Astrocyte (in vitro differentiated cells and primary cell): Measurements from ENCODE around the gene C8B. TPM values are rescaled to one million over a fixed set of nuclear protein-coding genes. Genes with fewer than 3 reads are reported as not detected.

Experiments used
- DNase-seq: peaks from one replicate; pipeline ENCODE4 v3.0.0-alpha.2; 2010; ENCODE audit warnings: low read depth
- FAIRE-seq: peaks from 2 replicates; lab custom pipeline; 2011; peaks lifted over from hg19 to GRCh38; lab: Jason Lieb, UNC
- H2AFZ ChIP-seq: 2 replicates; pipeline ENCODE4 v1.6.0; 2012; ENCODE audit warnings: low read depth, low read length, inconsistent platforms
- H3K27ac ChIP-seq: 2 replicates; pipeline ENCODE4 v1.5.1; 2011; ENCODE audit warnings: low read depth, low read length, inconsistent platforms
- H3K27me3 ChIP-seq: 2 replicates; pipeline ENCODE4 v1.6.0; 2011; ENCODE audit warnings: low read length, inconsistent platforms; ENCODE audit not compliant: insufficient read depth
- H3K36me3 ChIP-seq: 2 replicates; pipeline ENCODE4 v1.5.1; 2011; ENCODE audit warnings: low read length, inconsistent platforms; ENCODE audit not compliant: insufficient read depth
- H3K4me1 ChIP-seq: 2 replicates; pipeline ENCODE4 v1.5.1; 2011; ENCODE audit warnings: low read length, inconsistent platforms; ENCODE audit not compliant: insufficient read depth
- H3K4me2 ChIP-seq: 2 replicates; pipeline ENCODE4 v1.6.0; 2012; ENCODE audit warnings: low read length, inconsistent platforms
- H3K4me3 ChIP-seq: 2 replicates; pipeline ENCODE4 v1.5.1; 2011; ENCODE audit warnings: low read depth, mild to moderate bottlenecking, low read length, inconsistent platforms; ENCODE audit not compliant: insufficient read depth
- H3K79me2 ChIP-seq: 2 replicates; pipeline ENCODE4 v1.6.0; 2012; ENCODE audit warnings: mild to moderate bottlenecking, low read length, inconsistent platforms; ENCODE audit not compliant: insufficient read depth
- H3K9ac ChIP-seq: 2 replicates; pipeline ENCODE4 v1.6.0; 2012; ENCODE audit warnings: mild to moderate bottlenecking, low read length, inconsistent platforms
- H3K9me3 ChIP-seq: 2 replicates; pipeline ENCODE4 v1.5.1; 2012; ENCODE audit warnings: low read depth, mild to moderate bottlenecking, low read length, inconsistent platforms; ENCODE audit not compliant: insufficient read depth
- H4K20me1 ChIP-seq: 2 replicates; pipeline ENCODE4 v1.6.0; 2012; ENCODE audit warnings: low read length, inconsistent platforms; ENCODE audit not compliant: insufficient read depth
- H3K27ac Mint-ChIP-seq: one replicate; pipeline ENCODE4 v1.8.0; 2021; ENCODE audit warnings: mild to moderate bottlenecking, mixed read lengths; ENCODE audit not compliant: unreplicated experiment
- H3K27me3 Mint-ChIP-seq: one replicate; pipeline ENCODE4 v1.8.0; 2021; ENCODE audit warnings: low read depth, mixed read lengths; ENCODE audit not compliant: unreplicated experiment
- H3K36me3 Mint-ChIP-seq: one replicate; pipeline ENCODE4 v1.8.0; 2021; ENCODE audit warnings: low read depth, mixed read lengths; ENCODE audit not compliant: unreplicated experiment
- H3K4me1 Mint-ChIP-seq: one replicate; pipeline ENCODE4 v1.8.0; 2021; ENCODE audit warnings: low read depth, mixed read lengths; ENCODE audit not compliant: unreplicated experiment
- H3K4me3 Mint-ChIP-seq: one replicate; pipeline ENCODE4 v1.8.0; 2021; ENCODE audit warnings: mild to moderate bottlenecking, moderate library complexity, mixed read lengths; ENCODE audit not compliant: unreplicated experiment
- H3K9me3 Mint-ChIP-seq: one replicate; pipeline ENCODE4 v1.8.0; 2021; ENCODE audit warnings: mild to moderate bottlenecking, mixed read lengths; ENCODE audit not compliant: unreplicated experiment
- EZH2 ChIP-seq: IDR thresholded peaks from 2 replicates; pipeline ENCODE4 v1.6.1; 2012; ENCODE audit warnings: mild to moderate bottlenecking, low read length, inconsistent platforms; ENCODE audit not compliant: insufficient read depth
- total RNA-seq: library from RNA; stranded (reverse); gene quantifications from 2 replicates; pipeline ENCODE4 v1.2.1, GENCODE V29; 2021
- TF ChIP-seq, protein P1 (sequence below): IDR thresholded peaks from 2 replicates; pipeline ENCODE4 v1.5.1; 2011; ENCODE audit warnings: low read depth, mild to moderate bottlenecking, inconsistent platforms, low read length, moderate library complexity; ENCODE audit not compliant: insufficient read depth

The C8B gene
- total RNA-seq, 1 donor from 2014 or later, result not detected

DNA sequence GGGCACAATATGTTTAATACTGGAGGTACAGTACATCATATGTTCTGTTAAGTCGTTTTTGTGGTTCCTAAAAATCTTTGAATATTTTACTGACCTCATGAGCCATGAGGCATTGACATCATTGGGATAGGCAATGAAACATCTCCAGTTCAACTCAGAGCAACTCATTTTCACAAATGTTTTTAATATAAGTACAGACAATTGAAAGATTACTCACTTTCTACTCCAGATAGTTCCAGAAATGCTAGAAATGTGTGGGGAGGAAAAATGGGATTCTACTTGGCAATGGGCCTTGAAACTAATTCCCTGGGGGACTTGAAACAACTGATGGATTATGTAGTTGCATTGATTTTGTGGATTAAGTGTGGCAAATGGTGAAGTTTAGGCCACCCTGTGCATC lies 7.2 kb upstream of the C8B start:
- H3K27ac ChIP-seq, result no peak overlapping the region
- H3K36me3 ChIP-seq, result no peaks in the 10 kb centered on the region
- H3K27me3 Mint-ChIP-seq, result peaks cover 20% of the 10 kb centered on the region
- no peaks in the 10 kb centered on the region for H3K36me3 Mint-ChIP-seq
- TF ChIP-seq, protein P1, sequence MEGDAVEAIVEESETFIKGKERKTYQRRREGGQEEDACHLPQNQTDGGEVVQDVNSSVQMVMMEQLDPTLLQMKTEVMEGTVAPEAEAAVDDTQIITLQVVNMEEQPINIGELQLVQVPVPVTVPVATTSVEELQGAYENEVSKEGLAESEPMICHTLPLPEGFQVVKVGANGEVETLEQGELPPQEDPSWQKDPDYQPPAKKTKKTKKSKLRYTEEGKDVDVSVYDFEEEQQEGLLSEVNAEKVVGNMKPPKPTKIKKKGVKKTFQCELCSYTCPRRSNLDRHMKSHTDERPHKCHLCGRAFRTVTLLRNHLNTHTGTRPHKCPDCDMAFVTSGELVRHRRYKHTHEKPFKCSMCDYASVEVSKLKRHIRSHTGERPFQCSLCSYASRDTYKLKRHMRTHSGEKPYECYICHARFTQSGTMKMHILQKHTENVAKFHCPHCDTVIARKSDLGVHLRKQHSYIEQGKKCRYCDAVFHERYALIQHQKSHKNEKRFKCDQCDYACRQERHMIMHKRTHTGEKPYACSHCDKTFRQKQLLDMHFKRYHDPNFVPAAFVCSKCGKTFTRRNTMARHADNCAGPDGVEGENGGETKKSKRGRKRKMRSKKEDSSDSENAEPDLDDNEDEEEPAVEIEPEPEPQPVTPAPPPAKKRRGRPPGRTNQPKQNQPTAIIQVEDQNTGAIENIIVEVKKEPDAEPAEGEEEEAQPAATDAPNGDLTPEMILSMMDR, result no peak
- H3K9me3 ChIP-seq, result peaks cover 2% of the 10 kb centered on the region
- no peaks in the 10 kb centered on the region for H3K27me3 ChIP-seq
- H3K9ac ChIP-seq, result no peak overlapping the region
- H3K9me3 Mint-ChIP-seq, result no peaks in the 10 kb centered on the region
- no peak overlapping the region for H3K27ac Mint-ChIP-seq
- H3K4me3 ChIP-seq, result no peak overlapping the region
- H2AFZ ChIP-seq, result no peak overlapping the region
- no peak overlapping the region for H3K4me2 ChIP-seq
- no peaks in the 10 kb centered on the region for H3K4me1 ChIP-seq
- no peaks in the 10 kb centered on the region for H3K4me1 Mint-ChIP-seq
- H3K79me2 ChIP-seq, result no peaks in the 10 kb centered on the region
- H3K4me3 Mint-ChIP-seq, result no peak overlapping the region
- DNase-seq, result no peak
- H4K20me1 ChIP-seq, result no peaks in the 10 kb centered on the region
- no peak for FAIRE-seq

DNA sequence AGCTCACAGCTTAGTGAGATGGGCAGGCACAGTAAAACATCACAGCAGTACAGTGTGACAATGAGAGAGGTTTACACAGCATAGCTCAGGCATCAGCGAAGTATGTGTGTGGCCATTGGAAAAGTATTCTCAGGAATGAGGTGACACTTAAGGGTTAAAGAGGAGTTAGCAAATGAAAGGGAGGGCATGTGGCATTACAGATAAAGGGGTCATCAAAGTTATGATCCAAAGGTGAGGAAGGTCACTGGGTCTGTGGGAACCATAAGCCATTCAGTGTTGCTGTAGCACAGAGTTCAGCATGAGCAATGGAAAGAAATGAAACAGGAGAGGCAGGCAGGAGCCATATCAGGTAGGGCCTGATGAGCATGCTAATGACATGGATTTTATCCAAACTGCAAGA lies 4.5 kb upstream of the C8B start:
- TF ChIP-seq, protein P1, result no peak
- TF ChIP-seq EZH2, result no peak
- Mint-ChIP-seq H3K27me3 (peaks cover 6% of the 10 kb centered on the region), H3K36me3 (no peaks in the 10 kb centered on the region), H3K4me3 (no peak overlapping the region), H3K4me1 (no peaks in the 10 kb centered on the region), H3K9me3 (no peaks in the 10 kb centered on the region), H3K27ac (no peak overlapping the region)
- no peaks in the 10 kb centered on the region for H3K79me2 ChIP-seq
- no peaks in the 10 kb centered on the region for H3K27me3 ChIP-seq
- no peak overlapping the region for H3K4me2 ChIP-seq
- no peaks in the 10 kb centered on the region for H3K4me1 ChIP-seq
- FAIRE-seq (no peak), DNase-seq (no peak)
- H3K27ac ChIP-seq, result no peak overlapping the region
- no peak overlapping the region for H3K9ac ChIP-seq
- no peak overlapping the region for H2AFZ ChIP-seq
- H3K9me3 ChIP-seq, result peaks cover 4% of the 10 kb centered on the region
- no peaks in the 10 kb centered on the region for H3K36me3 ChIP-seq
- no peaks in the 10 kb centered on the region for H4K20me1 ChIP-seq
- no peak overlapping the region for H3K4me3 ChIP-seq

DNA sequence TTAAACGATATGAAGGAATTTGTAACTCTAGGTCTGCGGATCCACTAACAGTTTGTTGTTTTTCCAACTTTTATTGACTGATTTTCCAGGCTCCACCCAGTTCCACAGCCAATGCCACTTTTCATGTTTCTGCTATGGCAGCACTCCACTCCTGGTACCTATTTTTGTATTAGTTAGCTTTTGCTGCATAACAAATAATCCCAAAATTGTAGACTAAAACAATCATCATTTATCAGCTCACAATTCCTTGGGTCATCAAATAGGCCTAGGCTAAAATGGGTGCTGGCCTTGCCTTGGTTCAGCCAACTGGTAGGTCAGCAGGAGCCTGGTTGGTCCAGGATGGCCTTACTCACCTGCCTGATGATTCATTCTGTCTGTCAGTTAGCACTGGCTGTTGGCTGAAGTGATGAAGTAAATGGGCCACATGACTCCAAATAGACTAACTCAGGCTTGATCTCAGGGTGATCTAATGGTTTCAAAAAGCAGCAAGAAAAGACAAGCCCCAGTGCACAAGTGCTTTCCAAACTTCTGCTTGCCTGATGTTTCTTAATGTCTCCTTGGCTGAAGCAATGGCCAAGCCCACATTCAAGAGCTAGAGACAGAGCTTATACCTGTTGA lies 3.2 kb upstream of the C8B start:
- Mint-ChIP-seq H3K36me3 (no peaks in the 10 kb centered on the region), H3K4me1 (no peaks in the 10 kb centered on the region), H3K27ac (no peak overlapping the region), H3K27me3 (peaks cover 8% of the 10 kb centered on the region), H3K4me3 (no peak overlapping the region), H3K9me3 (no peaks in the 10 kb centered on the region)
- TF ChIP-seq, protein P1, result no peak
- no peak for TF ChIP-seq EZH2
- FAIRE-seq (no peak), DNase-seq (no peak)
- Histone ChIP-seq H4K20me1 (no peaks in the 10 kb centered on the region), H3K9me3 (peaks cover 4% of the 10 kb centered on the region), H3K4me1 (no peaks in the 10 kb centered on the region), H3K79me2 (no peaks in the 10 kb centered on the region), H3K4me3 (no peak overlapping the region), H3K4me2 (no peak overlapping the region), H3K27me3 (no peaks in the 10 kb centered on the region), H3K9ac (no peak overlapping the region), H3K27ac (no peak overlapping the region), H2AFZ (no peak overlapping the region), H3K36me3 (no peaks in the 10 kb centered on the region)
